Thyroid gland (tissue), 4 donors: Measurements from ENCODE around the gene APOF.

Experiments
- CTCF ChIP-seq, 6 experiments: fragments of 200-600 bp in 3 of 6; fragments of 450-650 bp in 3 of 6; sonication (generic) in 3 of 6; IDR thresholded peaks; one replicate each; pipeline ENCODE4 v1.5.1; 2016 to 2019; ENCODE audit warnings: antibody characterized with exemption in 6 of 6, mild to moderate bottlenecking in 2 of 6, inconsistent platforms in 1 of 6, moderate library complexity in 1 of 6
- POLR2A ChIP-seq, 2 donors: fragments of 450-650 bp; IDR thresholded peaks; one replicate each; pipeline ENCODE4 v1.6.1; 2017; ENCODE audit warnings: antibody characterized with exemption in 2 of 2, mild to moderate bottlenecking in 2 of 2, moderate library complexity in 1 of 2

GRCh38 chr12:56362130-56363059, at the start of gene APOF:
- TF ChIP-seq CTCF (IDR thresholded peaks at IDR 0.05) = no peak
- no peak for TF ChIP-seq POLR2A (IDR thresholded peaks at IDR 0.05)
